Measurements from ENCODE around the gene ATP13A5.

GRCh38 chr3:193400304-193400703, 21.8 kb upstream of the ATP13A5 start:
- TF ChIP-seq CTCF (IDR thresholded peaks at IDR 0.05) (no peak), POLR2A (IDR thresholded peaks at IDR 0.05) (no peak)
